Measurements from ENCODE around the gene TOX3.

DNA sequence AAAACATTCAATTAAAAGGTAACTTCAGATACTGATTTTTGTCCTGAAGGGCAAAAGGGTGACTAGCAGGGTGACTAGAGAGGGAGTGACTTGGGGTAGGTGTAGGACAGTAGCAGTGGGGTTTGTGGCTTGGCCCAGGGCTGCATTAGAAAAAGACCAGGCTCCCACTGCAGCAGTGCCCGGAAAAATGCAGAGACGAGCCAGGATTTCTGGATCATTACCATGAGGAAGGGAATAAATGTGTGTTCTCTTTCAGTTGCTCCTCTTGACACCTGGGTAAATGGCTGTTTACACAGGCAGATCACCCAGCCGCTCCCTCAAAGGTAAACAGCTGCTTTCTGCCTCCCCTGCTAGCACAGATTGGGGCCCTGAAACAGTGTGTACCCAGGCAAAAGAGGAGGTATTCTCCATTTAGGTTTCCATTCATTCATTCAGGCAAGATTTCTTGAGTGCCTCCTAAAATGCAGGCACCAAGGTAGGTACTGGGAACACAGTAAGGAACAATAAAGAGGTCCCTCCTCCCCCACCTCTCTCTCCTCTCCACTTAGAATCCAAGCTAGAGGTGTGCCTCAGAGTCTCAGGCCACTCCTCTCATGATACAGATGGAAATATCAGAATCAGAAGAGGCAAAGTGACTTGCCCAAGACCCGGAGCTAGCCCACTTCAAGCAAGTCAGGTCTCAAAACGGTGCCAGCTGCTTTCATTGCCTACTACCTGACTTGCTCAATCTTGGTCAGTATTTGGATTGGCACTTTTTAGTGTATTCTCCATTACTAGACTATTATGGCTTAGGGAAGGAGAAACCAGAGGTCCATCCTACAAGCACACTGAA is 15.2 kb upstream of the TOX3 start:
- TF ChIP-seq EZH2 (IDR thresholded peaks at IDR 0.05; ENCODE audit: insufficient read depth, poor library complexity, severe bottlenecking): no peak
- no peak for TF ChIP-seq EZH2phosphoT487 (IDR thresholded peaks at IDR 0.05; ENCODE audit: insufficient read depth, low read depth)
